ENCODE data around the gene PPIP5K2.
"Not testable (repeated sequence)": the region's sequence is repeated elsewhere in the genome, so short reads cannot be mapped to it uniquely, and the experiment has no call there.

The PPIP5K2 gene

GRCh38 chr5:103210952-103211351, 90.9 kb downstream of the PPIP5K2 start:
- no peak for DNase-seq

GRCh38 chr5:103211576-103212561, 91.8 kb downstream of the PPIP5K2 start:
- no peak for DNase-seq

- no peak for DNase-seq
Observed at GRCh38 chr5:103216137-103216536, 96.0 kb downstream of the PPIP5K2 start.

- DNase-seq = no peak
Observed at GRCh38 chr5:103216697-103217096, 96.6 kb downstream of the PPIP5K2 start.

- DNase-seq = no peak
Observed at GRCh38 chr5:103217101-103217500, 97.0 kb downstream of the PPIP5K2 start.

GRCh38 chr5:103218164-103218563, 98.1 kb downstream of the PPIP5K2 start:
- no peak for DNase-seq

DNA sequence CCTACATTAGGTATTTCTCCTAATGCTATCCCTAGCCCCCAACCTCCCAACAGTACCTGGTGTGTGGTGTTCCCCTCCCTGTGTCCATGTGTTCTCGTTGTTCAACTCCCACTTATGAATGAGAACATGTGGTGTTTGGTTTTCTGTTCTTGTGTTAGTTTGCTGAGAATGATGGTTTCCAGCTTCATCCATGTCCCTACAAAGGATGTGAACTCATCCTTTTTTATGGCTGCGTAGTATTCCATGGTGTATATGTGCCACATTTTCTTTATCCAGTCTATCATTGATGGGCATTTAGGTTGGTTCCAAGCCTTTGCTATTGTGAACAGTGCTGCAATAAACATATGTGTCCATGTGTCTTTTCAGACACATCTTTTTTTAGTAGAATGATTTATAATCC, 99.0 kb downstream of the PPIP5K2 start:
- DNase-seq = not testable (repeated sequence)

- no peak for DNase-seq
Observed at GRCh38 chr5:103223031-103223955, 103.2 kb downstream of the PPIP5K2 start.

GRCh38 chr5:103224118-103224893, 104.2 kb downstream of the PPIP5K2 start:
- DNase-seq = peak; percentile 4

DNA sequence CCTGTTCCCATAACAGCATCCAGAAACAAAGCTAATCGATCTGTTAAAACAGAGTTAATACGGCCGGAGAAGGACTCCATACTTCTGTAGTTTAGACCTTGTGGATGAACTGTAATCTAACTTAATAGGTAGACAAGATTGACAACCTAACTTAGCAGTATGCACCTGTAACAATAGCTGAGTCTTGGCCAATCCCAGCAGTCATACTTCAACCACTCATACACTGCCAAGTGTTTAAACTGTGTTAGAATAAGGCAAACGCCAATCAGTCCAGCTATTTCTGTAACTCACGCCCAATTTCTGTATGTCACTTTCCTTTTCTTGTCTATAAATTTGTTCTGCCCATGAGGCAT, 104.8 kb downstream of the PPIP5K2 start:
- DNase-seq = no peak

DNA sequence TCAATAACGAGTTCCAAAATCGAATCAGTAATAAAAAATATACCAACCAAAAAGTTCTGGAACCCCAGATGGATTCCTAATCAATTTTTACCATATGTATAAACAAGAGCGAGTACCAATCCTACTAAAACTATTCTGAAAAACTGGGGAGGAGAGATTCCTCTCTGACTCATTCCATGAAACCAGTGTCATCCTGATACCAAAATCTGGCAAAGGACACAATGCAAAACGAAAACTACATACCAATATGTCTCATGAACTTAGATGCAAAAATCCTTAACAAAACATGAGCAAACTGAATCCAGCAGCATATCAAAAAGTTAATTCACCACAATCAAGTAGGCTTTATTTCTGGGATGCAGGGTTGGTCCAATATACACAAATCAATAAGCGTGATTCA, 108.0 kb downstream of the PPIP5K2 start:
- no peak for DNase-seq

DNA sequence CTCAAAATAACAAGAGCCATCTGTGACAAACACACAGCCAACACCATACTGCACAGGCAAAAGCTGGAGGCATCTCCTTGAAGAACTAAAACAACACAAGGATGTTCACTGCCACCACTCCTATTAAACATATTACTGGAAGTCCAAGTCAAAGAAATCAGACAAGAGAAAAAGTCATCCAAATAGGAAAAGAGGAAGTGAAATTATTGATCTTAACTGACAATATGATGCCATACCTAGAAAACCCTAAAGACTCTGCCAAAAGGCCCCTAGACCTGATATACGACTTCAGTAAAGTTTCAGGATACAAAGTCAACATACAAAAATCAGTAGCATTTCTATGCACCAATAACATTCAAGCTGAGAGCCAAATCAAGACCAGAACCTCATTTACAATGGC, 108.5 kb downstream of the PPIP5K2 start:
- no peak for DNase-seq

- DNase-seq = no peak
Observed at GRCh38 chr5:103232393-103232999, 112.4 kb downstream of the PPIP5K2 start.

DNA sequence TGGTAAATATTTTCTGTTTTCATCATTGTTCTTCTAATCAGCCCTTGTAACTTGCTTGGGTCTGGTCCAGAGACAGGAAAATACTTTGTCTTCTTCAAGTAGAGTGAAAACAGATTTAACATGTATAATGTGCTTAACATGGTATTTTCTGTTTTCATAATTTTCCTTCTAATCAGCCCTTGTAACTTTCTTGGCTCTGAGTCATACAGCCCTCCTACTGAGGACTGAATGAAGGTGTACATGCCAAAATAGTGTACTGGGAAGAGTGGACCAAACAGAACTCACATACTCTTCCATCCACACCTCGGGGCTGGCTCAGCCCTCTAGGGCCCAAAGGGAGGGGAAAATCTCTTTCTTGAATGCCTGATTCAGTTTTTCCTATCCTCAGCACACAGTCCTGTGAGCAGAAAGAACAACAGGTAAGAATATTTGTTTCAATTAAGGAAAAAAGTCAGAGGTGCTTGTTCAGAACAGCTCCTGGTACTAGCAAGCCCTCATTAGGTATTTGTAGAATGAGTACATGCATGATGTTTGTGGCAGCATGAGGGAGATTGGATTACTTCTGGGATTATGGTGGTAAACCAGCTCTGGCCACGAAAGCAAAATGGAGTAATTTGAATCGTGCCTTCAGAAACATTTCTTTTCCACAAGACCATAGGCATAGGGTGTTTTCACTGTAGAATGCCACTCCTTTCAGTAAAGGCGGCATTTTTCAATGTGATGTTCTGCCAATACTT, 114.3 kb downstream of the PPIP5K2 start:
- DNase-seq = no peak

GRCh38 chr5:103235891-103236290, 115.8 kb downstream of the PPIP5K2 start:
- DNase-seq = no peak

GRCh38 chr5:103237778-103238177, 117.7 kb downstream of the PPIP5K2 start:
- no peak for DNase-seq

DNA sequence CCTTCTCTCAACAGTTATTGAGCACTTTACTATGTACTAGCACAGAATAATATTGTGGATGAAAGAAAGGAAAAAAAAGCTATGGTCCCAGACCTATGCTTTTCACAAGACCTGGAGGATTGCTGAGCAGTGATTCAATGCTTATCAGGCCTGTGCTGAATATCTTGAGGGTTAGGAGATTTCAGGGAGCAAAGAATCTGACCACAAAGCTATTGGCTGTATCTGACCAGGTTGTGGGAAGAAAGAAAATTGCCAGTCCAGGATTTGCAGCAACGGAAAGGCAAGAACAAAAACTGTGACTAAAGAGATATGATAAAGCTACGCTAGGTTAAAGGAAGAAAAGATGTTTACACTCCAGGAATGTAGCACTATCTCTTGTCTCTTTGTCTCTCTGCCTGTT, 123.6 kb downstream of the PPIP5K2 start:
- DNase-seq = no peak

DNA sequence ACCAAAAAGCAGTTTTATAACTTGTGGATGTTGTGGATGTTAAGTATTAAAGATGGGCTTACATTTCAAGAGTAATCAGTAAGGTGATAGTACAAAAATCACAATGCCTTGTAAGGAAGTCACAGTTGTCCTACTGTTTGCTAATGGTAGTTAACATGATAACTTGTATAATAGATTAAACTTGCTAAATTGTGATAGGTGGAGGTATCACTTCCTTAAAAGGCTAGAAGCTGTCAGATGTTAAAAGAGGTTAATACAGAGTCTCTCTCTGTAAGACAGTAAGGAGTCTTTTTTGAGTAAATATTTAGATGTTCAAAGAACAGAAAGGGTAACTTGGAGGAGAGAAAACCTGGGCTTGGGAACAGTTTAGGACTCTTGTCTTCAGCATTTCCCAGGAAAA, 124.3 kb downstream of the PPIP5K2 start:
- no peak for DNase-seq

DNA sequence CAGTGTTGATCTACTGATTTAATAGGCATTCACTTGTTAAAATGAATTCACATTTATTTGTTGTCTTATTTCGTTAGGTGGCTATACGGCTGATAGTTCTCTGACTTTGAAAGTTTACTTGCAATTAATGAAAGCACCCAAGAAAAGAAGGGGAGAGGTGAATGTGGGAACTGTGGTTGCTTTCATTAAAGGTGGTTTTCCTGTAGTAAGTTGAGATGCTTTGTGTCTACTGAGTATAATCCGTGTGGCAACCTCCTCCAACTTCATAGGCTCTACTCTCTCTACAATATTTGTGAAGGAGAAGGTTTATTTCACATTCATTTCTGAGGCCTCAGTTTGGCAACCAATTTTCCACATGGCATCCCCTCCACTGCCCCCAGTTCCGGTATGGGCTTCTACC, 125.7 kb downstream of the PPIP5K2 start:
- no peak for DNase-seq

DNA sequence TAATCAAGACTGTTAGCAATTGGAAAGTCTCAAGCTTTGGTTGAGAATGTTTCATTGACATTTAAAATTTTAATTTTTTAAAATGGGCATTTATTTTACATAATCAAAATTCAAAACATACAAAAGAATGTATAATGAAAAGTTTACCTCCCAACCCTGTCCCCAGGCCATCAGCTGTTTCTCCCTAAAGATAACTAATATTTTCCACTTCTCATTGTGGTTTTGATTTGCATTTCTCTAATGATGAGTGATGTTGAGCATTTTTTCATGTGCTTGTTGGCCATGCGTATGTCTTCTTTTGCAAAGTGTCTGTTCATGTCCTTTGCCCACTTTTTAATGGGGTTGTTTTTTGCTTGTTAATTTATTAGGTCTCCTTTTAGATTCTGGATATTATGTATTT, 127.0 kb downstream of the PPIP5K2 start:
- no peak for DNase-seq

- DNase-seq = no peak
Observed at GRCh38 chr5:103249068-103249467, 129.0 kb downstream of the PPIP5K2 start.

DNA sequence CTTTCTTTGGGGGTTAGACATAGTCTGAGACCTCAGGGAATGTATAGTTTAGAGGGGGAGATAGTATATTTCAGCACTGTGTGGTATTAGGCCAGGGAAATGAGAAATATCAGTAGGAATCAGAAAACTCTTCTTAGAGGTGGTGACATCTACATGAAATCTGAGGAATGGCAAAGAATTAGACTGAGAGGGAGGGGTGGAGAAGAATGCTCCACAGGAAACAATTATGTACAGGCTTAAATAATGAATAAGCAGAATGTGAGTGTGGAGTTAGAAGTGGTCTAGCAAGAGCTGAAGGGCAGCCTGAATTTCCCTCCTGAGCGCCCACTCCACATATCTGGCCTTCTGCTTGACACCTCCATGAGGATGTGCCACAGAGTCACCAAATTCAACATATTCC, 134.8 kb downstream of the PPIP5K2 start:
- no peak for DNase-seq

Measured in stimulated activated naive CD4-positive, alpha-beta T cell treated with Interleukin-2 at 50 U/mL for 16 hours (primary cell).